B cell (primary cell): Measurements from ENCODE around the gene TLE2. TPM values are rescaled to one million over a fixed set of nuclear protein-coding genes. Genes with fewer than 3 reads are reported as not detected.

Experiments
- ATAC-seq: fragments of 200-7000 bp; cut with Tn5 transposase; one replicate; pipeline ENCODE4 v1.10.0; 2021; ENCODE audit warnings: low read depth, mild to moderate bottlenecking, moderate number of reproducible peaks, moderate library complexity
- CTCF ChIA-PET: fragments of 350-600 bp; sonication (Branson Sonifier 250); formaldehyde crosslinking; loops from one replicate; lab custom pipeline; 2021; ENCODE audit warnings: antibody characterized with exemption, inconsistent platforms; lab: Charles Lee
- POLR2A ChIA-PET: fragments of 350-600 bp; sonication (Branson Sonifier 250); formaldehyde crosslinking; loops from one replicate; lab custom pipeline; 2021; ENCODE audit warnings: antibody characterized with exemption; lab: Charles Lee
- DNase-seq: peaks from one replicate; pipeline ENCODE4 v3.0.0; 2013
- H2AFZ ChIP-seq: 2 replicates; pipeline ENCODE4 v1.6.1; 2012; ENCODE audit warnings: mild to moderate bottlenecking, low read depth, low read length; ENCODE audit not compliant: insufficient read depth, poor library complexity, severe bottlenecking
- H3K27ac ChIP-seq, 2 donors: 1 replicate in 1 of 2; 2 replicates in 1 of 2; pipeline ENCODE4 v1.5.1; 2012 to 2013; ENCODE audit warnings: low read length in 2 of 2, mild to moderate bottlenecking in 2 of 2, moderate library complexity in 1 of 2
- H3K27me3 ChIP-seq, 4 experiments: fragments of 200-600 bp in 1 of 4; sonication (generic) in 1 of 4; replicated peaks in 1 of 4; 1 replicate in 2 of 4; 2 replicates in 2 of 4; pipeline versions ENCODE4 v1.6.1 to v1.7.0; 2013 to 2016; ENCODE audit warnings: low read length in 3 of 4, mild to moderate bottlenecking in 2 of 4, mixed read lengths in 1 of 4, moderate library complexity in 1 of 4; ENCODE audit not compliant: insufficient read depth in 4 of 4, control insufficient read depth in 3 of 4; ENCODE audit errors: control extremely low read depth in 1 of 4
- H3K36me3 ChIP-seq, 2 experiments: replicated peaks in 1 of 2; 1 replicate in 1 of 2; 2 replicates in 1 of 2; pipeline versions ENCODE4 v1.6.1 to v1.7.1; 2013; ENCODE audit warnings: low read length in 1 of 2; ENCODE audit not compliant: insufficient read depth in 2 of 2, control insufficient read depth in 1 of 2; ENCODE audit errors: control extremely low read depth in 1 of 2, extremely low read depth in 1 of 2
- H3K4me1 ChIP-seq, 2 donors: fragments of 200-600 bp in 1 of 2; sonication (generic) in 1 of 2; 1 replicate in 1 of 2; 2 replicates in 1 of 2; pipeline versions ENCODE4 v1.5.1 to v1.6.1; 2013 to 2017; ENCODE audit warnings: low read length in 2 of 2; ENCODE audit not compliant: control insufficient read depth in 2 of 2, insufficient read depth in 2 of 2
- H3K4me2 ChIP-seq: replicated peaks from 2 replicates; pipeline ENCODE3; 2012; ENCODE audit warnings: mild to moderate bottlenecking, low read depth, low read length; ENCODE audit not compliant: poor library complexity, severe bottlenecking
- H3K4me3 ChIP-seq, 5 experiments: fragments of 200-600 bp in 1 of 5; sonication (generic) in 1 of 5; 1 replicate in 3 of 5; 2 replicates in 2 of 5; pipeline versions ENCODE4 v1.5.1 to v1.7.0; 2011 to 2016; ENCODE audit warnings: low read length in 4 of 5, mild to moderate bottlenecking in 4 of 5, low read depth in 2 of 5, control low read depth in 1 of 5, moderate library complexity in 1 of 5; ENCODE audit not compliant: insufficient read depth in 1 of 5; ENCODE audit errors: control extremely low read depth in 1 of 5, extremely low read depth in 1 of 5
- H3K79me2 ChIP-seq: fragments of 200-600 bp; sonication (generic); one replicate; pipeline ENCODE4 v1.6.0; 2016; ENCODE audit warnings: low read length; ENCODE audit not compliant: control insufficient read depth, insufficient read depth
- H3K9ac ChIP-seq: fragments of 200-600 bp; sonication (generic); 2 replicates; pipeline ENCODE4 v1.6.1; 2017; ENCODE audit warnings: mild to moderate bottlenecking, low read length, moderate library complexity
- H3K9me3 ChIP-seq, 3 donors: one replicate each; pipeline versions ENCODE4 v1.6.1 to v1.7.1; 2013; ENCODE audit warnings: low read length in 2 of 3; ENCODE audit not compliant: control insufficient read depth in 2 of 3, insufficient read depth in 1 of 3; ENCODE audit errors: control extremely low read depth in 1 of 3
- H4K20me1 ChIP-seq: 2 replicates; pipeline ENCODE4 v1.6.0; 2012; ENCODE audit warnings: mild to moderate bottlenecking, low read length; ENCODE audit not compliant: insufficient read depth, control insufficient read depth, poor library complexity, severe bottlenecking
- H3K27ac Mint-ChIP-seq: one replicate; pipeline ENCODE4 v1.8.0; 2021; ENCODE audit warnings: mixed read lengths
- H3K27me3 Mint-ChIP-seq: one replicate; pipeline ENCODE4 v1.8.0; 2021; ENCODE audit warnings: mixed read lengths
- H3K4me1 Mint-ChIP-seq: one replicate; pipeline ENCODE4 v1.8.0; 2021; ENCODE audit warnings: mixed read lengths
- H3K4me3 Mint-ChIP-seq: one replicate; pipeline ENCODE4 v1.8.0; 2021; ENCODE audit warnings: mixed read lengths
- H3K9me3 Mint-ChIP-seq: one replicate; pipeline ENCODE4 v1.8.0; 2022; ENCODE audit warnings: mixed read lengths; ENCODE audit not compliant: insufficient read depth
- CTCF ChIP-seq: fragments of 200-600 bp; IDR thresholded peaks from one replicate; pipeline ENCODE4 v1.8.0; 2022; ENCODE audit warnings: antibody characterized with exemption, mild to moderate bottlenecking
- EZH2 ChIP-seq: IDR thresholded peaks from 2 replicates; pipeline ENCODE4 v1.6.1; 2012; ENCODE audit warnings: borderline replicate concordance, low read depth, mild to moderate bottlenecking, moderate library complexity, low read length; ENCODE audit not compliant: insufficient read depth, poor library complexity, severe bottlenecking
- WGBS: methylation state at CpG from one replicate; pipeline ENCODE4 v1.1.5; 2013; ENCODE audit warnings: missing lambda C conversion rate; ENCODE audit not compliant: insufficient coverage; 5-methylcytosine and 5-hydroxymethylcytosine counted together
- intact Hi-C: fragments of 100-400 bp; cut with micrococcal nuclease; formaldehyde crosslinking; loops from one replicate; pipeline ENCODE4 v1.10.0; 2022
- polyA plus RNA-seq: library from polyadenylated mRNA; depleted of rRNA; stranded (reverse); fragments of >200 nt; gene quantifications from 2 replicates; pipeline ENCODE4 v1.2.3, GENCODE V29; 2012
- total RNA-seq, 2 donors: library from RNA; stranded (reverse); fragments of 120-200 nt in 1 of 2; gene quantifications; 1 replicate in 1 of 2; 2 replicates in 1 of 2; pipeline versions ENCODE4 v1.2.3 to v1.2.4, GENCODE V29; 2013 to 2022

Gene TLE2
- total and polyA plus RNA-seq, 2 donors (not counting 1 experiment from before 2014, with no cell fraction given): 3.0 to 5.3 TPM

GRCh38 chr19:3075605-3076431 lies 46.7 kb upstream of the TLE2 start:
- H3K9me3 Mint-ChIP-seq: no peaks in the 10 kb centered on the region
- H3K27me3 Mint-ChIP-seq: no peaks in the 10 kb centered on the region
- Histone ChIP-seq H3K4me3 (peak overlapping the region in 1 of 5 experiments; percentile 40), H3K9ac (no peak overlapping the region), H3K27me3 (peaks cover 0 to 8% (median 2%) of the 10 kb centered on the region in 4 experiments), H3K4me2 (peak overlapping the region; percentile 66), H3K79me2 (no peaks in the 10 kb centered on the region), H4K20me1 (no peaks in the 10 kb centered on the region), H2AFZ (peak overlapping the region; percentile 45), H3K4me1 (peaks cover 0 to 13% of the 10 kb centered on the region in 2 donors), H3K36me3 (no peaks in the 10 kb centered on the region), H3K9me3 (no peaks in the 10 kb centered on the region), H3K27ac (no peak overlapping the region)
- no peak overlapping the region for H3K4me3 Mint-ChIP-seq
- TF ChIP-seq CTCF: peak; percentile 88
- no peak for TF ChIP-seq EZH2
- CTCF ChIA-PET: interaction anchor here (0.5 to 6.8 kb wide), 36 partner anchors 8 to 521 kb away, joined by 3 to 73 read pairs (median 4); no protein-coding TSS in a partner anchor
- H3K27ac Mint-ChIP-seq: no peak overlapping the region
- peak; percentile 87 for DNase-seq
- ATAC-seq: peak; percentile 92
- peaks cover 9% of the 10 kb centered on the region for H3K4me1 Mint-ChIP-seq
- POLR2A ChIA-PET: interaction anchor here (0.6 to 2.0 kb wide), 5 partner anchors 13 to 50 kb away, joined by 3 to 4 read pairs (median 4); no protein-coding TSS in a partner anchor
- WGBS: 23% methylated on average over 40 of the region's 41 CpGs
- intact Hi-C loops: loop anchor here (1.0 to 10.0 kb wide), 4 partner anchors 18 to 111 kb away; partner anchors contain the start of gene GNA11
